Femur (tissue), 1 donor: Measurements from ENCODE around the gene CCDC85C.

Source experiments
- DNase-seq: peaks from one replicate; pipeline ENCODE4 v3.0.0-alpha.2; 2017

CCDC85C gene

DNA sequence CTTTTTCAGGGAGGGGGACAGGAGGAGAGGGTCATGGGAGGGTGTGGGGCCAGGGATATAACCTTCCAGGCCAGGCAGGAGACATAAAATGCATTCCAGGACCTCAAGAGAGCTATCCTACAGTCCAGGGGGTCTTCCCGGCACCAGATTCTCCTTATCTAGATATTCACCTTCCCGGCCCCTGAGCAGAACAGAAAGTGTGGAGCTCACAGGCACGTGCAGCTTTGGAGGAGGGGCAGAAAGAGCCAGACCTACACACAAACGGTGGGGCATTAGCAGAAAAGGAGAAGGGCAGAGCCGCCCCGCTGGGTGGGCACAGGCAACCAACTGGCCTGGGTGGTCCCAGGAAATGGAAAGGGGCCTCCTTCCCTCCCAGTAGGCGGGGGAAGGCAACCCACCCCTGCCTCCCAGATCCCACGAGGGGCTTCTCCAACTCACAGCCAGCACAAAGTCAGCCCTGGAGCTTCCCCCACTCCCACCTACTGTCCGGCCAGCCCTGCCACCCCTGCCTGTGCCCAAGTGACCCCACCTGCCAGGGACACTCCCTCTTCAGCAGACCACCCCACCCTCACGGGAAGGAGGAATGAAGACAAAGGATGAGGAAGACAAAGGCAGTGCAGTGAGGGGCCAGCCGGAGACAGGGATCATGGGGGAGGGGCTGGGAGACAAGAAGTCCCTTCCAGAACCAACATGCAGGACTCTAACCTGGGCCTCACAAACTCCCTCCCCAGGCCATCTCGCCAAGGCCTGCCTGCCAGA is 33.3 kb downstream of the CCDC85C start:
- no peak for DNase-seq

DNA sequence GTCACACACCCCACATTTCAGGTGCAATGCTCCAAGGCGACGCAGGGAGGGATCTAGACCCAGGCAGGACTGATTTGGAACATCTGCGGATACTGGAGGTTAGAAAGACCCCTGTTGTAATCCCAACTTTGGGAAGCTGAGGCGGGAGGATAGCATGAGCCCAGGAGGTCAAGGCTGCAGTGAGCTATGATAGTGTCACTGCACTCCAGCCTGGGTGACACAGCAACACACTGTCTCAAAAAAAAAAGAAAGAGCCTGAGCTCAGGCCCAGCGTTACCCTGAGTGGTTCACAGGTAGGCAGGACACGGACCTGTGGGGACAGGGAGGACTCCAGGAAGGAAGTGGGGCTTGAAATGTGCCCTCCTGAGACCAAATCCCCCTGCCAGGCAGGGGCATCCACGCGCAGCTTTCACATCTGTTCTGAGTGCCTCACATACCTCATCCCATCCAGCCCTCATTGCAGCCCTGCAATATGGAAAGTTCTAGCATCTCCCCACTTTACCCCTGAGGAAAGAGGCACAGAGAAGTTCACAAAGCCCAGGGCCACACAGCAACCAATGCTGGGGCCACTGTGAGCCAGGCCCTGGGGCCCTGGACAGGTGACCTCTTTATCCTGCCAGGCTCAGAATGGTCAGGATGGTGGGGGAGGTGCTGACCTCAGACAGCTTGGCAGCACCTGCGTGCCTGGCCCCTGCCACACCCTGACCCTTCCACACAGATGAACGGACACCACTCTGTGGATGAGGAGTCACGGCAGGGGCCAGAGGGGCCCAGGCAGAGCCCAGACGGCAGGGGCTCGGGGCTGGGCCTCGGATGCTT is 34.1 kb downstream of the CCDC85C start:
- no peak for DNase-seq

DNA sequence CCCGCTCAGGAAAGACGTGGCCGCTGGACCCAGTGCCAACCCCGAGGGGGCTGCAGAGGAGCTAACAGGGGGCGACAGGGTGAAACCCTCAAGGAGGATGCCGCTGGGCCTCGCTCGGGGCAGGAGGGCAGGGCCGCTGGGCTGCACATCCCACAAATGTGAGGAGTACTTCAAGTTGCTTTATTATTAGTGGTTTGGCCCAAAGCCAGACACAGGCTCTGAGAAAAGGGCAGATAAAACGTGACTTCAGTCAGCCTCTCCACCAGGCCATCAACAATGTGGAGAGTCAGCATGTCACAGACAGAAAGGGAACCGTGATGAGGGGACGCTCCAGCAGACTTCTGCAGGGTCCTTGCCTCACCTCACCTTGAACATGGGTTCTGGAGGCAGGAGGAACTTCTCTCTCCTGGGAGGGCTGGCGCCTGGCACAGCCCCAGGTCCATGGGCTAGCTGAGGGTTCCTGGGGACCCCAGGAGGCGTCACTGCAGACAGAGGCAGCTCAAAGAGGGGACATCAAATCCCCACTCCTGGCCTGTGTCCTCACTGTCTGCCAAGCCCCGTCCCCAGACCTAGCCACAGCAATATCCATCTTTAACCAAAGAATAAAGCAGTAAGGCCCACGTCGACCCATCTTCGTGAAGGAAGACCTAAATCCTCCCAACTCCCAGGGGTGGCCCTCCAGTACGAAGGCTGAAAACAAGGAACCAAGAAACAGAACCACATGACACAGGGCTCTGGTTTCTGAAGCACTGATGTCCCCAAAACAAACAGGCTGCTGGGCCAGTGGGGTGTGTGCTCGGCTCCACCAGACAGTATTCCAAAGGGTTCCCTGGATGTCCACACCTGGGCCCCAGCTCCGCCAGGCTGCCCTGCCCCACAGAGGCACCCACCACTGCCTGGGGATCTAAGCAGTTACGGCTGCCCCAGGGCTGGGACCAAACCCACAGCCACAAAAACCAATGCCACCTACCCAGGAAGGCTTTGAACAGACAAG is 35.1 kb downstream of the CCDC85C start:
- DNase-seq, result no peak

DNA sequence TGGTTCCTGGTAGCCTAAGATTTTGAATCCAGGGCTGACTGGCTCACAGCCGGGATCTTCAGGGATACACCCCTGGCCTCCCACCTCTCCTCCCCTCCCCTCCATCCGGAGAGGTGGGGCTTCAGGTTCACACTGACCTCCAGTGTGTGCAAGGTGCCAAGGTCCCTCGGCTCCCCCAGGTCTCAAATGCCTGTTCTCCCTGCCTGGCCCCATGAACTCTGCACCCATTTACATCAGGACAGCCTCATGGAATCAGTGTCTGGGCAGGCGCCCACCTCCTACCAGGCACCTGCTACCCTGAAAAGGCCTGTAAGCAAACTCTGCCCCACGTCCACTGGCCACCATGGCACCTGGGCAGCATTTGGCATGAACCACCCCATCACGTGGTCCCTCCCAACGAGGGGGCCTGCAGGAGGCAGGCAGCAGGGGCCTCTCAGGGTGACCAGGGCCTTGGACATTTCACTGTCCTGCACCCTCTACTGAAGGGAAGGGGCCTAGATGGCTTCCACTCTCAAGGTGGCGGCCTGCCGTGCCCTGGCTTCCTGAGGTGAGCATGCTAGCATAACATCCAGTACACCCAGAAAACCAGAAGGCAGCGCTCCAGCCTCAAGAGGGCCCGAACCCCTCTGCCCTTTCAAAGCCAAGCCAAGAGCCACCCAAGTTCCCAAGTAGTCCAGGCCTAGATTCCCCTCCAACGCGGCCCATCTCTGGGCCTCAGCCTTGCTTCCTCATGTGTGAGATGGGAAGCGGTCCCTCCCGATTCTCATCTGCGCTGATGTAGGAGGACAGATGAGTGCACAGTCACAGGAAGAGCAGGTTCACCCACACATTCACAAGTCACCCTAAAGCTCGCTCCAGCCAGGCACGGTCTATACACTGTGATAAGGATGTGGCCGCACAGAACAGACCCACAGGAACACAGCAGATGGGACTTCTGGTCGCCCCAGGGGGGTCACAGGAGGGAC is 37.3 kb downstream of the CCDC85C start:
- no peak for DNase-seq

DNA sequence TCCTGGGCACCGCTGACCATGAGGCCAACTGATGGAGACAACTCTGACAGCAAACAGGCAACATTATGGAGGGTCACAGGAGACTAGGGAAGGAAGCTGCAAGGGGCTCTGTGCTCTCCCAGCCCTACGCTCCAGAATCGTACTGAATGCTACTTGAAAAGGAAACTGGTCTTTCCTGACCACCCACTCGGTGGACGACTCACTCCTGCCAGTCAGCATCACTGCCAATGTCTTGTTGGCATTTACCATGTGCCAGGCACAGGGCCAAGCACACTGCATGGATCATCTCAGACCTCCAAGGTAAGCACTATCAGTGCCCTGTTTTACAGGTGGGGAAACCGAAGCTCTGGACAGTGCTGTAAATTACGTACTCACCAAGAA is 38.0 kb downstream of the CCDC85C start:
- DNase-seq, result no peak

GRCh38 chr14:99565383-99565782 is 38.6 kb downstream of the CCDC85C start:
- DNase-seq, result no peak

GRCh38 chr14:99564926-99565259 is 39.1 kb downstream of the CCDC85C start:
- DNase-seq, result no peak

DNA sequence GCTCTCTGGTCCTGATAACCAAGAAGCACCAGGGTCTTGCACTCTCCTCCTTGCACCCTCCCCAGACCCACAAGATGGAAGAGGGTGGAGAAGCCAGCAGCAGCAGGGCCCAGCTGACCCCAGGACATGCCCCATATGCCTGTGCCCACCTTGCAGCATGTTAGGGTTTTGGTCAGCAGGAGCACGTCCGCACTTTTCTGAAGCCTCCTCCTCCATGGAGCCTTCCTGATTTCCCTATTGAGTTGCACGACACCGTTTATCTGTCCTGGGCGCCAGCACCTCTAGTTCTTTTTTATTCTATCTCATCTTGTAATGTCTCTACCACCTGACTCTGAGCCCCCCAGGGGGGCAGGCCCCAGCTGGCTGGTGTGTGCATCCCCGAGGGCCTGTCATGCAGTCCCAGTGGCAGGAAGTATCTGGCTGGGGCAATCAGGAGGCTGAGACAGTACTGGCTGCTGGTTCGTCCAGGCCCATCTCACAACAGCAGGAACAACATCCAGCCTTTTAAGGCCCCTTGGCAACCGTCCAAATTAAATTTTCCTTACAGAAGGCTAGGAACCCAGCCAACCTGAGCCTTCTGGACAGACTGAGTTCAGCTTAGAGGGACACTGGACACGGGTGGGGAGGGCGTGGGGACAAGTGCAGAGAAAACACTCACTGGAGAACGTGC is 39.6 kb downstream of the CCDC85C start:
- peak; percentile 83 for DNase-seq

DNA sequence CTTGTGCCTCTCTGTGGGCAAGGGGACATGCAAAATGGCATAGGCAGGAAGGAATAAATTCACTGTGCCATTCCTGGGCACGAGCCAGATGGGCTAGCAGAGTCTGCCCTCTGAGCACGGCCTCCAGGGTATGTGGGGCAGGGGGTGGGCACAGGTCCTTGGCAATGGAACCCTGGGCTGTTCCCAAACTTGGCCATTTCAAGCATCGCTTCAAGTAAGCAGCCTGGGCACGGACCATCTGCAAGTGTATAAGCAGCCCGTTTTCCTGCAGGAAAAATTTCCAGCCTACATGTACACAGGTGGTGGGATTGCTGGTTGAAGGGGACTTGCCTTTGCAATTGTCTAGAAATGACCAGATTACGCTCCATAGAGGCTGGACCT is 40.3 kb downstream of the CCDC85C start:
- DNase-seq, result no peak

GRCh38 chr14:99562856-99563748 is 40.9 kb downstream of the CCDC85C start:
- peak; percentile 64 for DNase-seq

- DNase-seq, result no peak
These were observed 42.1 kb downstream of the CCDC85C start for GRCh38 chr14:99561864-99562263.

- no peak for DNase-seq
These were observed 42.9 kb downstream of the CCDC85C start for GRCh38 chr14:99560922-99561683.

DNA sequence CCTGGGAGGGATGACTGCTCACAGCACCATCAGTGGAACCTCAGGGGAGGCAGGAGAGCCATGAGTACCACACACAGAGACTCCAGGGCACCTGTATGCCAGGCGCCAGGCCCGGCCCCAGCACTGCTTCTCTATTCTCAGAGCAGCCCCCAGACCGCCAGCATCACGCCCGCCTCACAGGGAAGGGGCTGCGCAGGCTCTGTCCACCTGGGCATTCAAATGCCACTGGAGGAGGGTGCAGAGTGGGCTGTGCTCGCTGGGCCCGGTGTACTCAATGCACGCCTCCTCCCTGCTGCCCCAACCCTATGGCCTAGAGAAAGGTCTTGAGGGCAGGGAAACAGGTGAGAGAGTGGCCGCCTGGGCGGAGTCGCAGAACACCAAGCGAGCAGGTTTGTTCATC is 43.6 kb downstream of the CCDC85C start:
- no peak for DNase-seq

- no peak for DNase-seq
These were observed 44.6 kb downstream of the CCDC85C start for GRCh38 chr14:99559286-99559990.

DNA sequence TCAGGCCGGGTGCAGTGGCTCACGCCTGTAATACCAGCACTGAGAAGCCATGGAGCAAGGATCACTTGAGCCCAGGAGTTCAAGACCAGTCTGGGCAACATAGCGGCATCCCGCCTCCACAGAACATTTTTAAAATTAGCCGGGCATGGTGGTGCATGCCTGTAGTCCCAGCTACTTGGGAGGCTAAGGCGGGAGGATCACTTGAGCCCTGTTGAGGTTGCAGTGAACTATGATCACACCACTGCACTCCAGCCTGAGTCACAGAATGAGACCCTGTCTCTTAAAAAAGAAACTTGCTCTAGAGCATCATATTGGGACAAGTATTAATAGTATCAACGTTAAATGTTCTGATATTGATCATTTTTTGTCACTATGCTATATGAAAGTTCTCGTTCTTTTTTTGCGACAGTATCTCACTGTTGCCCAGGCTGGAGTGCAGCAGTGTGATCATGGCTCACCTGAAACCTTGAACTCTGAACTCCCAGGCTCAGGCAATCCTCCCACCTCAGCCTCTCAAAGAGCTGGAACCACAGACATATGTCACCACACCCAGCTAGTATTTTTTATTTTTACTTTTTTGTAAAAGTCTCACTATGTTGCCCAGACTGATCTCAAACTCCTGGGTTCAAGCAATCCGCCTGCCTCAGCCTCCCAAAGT is 47.7 kb downstream of the CCDC85C start:
- no peak for DNase-seq

GRCh38 chr14:99554757-99555531 is 49.1 kb downstream of the CCDC85C start:
- no peak for DNase-seq

- no peak for DNase-seq
These were observed 49.8 kb downstream of the CCDC85C start for GRCh38 chr14:99554184-99554583.
